NCI-H2196 treated with DMSO at 0.1 percent for 48 hours (cell line): ENCODE results near the gene A1BG.
A peak's percentile ranks its signal among the peaks of the same experiment; 100 is the strongest.
"Not testable (repeated sequence)": the region's sequence is repeated elsewhere in the genome, so short reads cannot be mapped to it uniquely, and the experiment has no call there.

Experiments
- DNase-seq: peaks from one replicate; lab custom pipeline; 2025; ENCODE audit not compliant: unreplicated experiment; lab: John Stamatoyannopoulos, UW

The A1BG gene

GRCh38 chr19:58336820-58337219 lies 16.5 kb downstream of the A1BG start:
- DNase-seq, result no peak

DNA sequence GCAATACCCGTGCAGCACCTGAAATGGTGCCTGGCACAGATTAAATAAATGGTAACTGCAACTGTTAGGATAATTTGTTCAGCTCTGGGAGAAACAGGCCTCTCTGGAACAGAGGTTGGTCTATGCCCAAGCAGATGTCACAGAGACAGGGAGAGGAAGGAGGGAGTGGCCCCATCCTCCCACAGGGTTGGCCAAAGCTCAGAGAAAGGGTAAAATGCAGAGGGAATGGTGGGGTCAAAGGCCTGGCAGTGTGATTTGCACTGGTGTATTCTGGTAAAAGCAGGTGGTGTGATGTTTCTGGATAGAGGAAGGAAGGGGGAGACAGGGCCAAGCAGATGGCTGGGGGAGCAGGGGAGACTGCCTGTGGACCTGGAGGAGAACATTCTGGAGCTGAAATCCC lies 17.1 kb downstream of the A1BG start:
- DNase-seq, result no peak

DNA sequence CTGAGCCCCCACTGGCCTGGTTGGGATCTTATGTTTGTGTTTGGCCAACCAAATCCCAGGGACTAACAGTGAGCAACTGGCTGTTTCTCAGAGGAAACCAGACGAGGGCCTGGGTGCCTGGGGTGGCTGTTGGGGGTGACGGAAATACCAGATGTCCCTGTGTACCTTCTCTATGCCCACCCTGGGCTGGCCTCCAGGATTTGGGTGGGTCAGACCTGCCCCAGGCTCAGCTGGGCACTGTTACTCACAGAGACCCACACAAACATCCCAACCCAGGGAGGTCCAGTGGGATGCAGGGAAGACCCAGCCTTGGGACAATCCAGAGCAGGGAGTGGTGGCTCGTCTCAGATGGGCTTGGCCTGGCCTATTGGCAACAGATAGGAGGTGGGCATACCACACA lies 17.7 kb downstream of the A1BG start:
- no peak for DNase-seq

DNA sequence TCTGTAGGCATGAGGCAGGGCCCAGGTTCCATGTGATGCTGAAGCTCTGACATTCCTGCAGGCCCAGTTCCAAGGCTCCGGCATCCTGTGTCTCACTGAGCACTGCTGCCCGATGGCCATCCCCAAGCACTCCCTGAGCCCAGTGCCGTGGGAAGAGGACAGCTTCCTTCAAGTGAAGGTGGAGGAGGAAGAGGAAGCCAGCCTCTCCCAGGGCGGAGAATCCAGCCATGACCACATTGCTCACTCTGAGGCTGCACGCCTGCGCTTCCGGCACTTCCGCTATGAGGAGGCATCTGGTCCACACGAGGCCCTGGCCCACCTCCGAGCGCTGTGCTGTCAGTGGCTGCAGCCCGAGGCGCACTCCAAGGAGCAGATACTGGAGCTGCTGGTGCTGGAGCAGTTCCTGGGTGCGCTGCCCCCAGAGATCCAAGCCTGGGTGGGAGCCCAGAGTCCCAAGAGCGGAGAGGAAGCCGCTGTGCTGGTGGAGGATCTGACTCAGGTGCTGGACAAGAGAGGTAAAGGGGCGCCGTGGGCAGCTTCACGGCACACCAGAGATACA lies 18.5 kb downstream of the A1BG start:
- DNase-seq, result no peak

DNA sequence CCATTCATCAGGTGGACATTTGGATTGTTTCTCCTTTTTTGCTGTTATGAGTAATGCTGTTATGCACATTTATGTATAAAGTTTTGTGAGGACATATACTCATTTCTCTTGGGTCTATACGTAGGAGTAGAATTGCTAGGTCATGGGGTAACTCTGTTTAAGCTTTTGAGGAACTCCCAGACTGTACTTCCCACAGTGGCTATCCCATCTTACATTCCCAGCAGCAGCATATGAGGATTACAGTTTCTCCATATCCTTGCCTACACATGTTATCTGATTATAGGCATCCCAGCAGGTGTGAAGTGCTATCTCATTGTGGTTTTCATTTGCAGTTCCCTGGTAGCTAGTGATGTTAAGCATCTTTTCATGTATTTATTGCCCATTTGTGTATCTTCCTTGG lies 20.6 kb downstream of the A1BG start:
- no peak for DNase-seq

DNA sequence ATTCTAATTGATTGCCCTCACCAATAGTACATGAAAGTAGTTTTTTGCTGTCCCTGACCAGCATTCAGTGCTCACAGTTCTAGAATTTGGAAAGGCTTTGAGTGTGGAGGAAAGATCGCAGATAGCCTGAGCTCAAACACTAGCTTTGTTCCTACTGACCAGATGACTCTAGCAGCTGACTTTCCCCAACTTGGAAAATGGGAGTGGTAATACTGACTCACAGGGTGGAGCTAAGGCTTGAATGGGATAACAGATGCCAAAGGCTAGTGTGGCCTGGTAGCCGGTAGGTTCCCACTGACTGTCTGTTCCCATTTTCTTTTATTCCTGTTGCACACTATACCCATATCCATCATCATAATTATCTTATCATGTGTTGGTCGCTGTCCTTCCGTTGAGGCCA lies 22.8 kb downstream of the A1BG start:
- no peak for DNase-seq

DNA sequence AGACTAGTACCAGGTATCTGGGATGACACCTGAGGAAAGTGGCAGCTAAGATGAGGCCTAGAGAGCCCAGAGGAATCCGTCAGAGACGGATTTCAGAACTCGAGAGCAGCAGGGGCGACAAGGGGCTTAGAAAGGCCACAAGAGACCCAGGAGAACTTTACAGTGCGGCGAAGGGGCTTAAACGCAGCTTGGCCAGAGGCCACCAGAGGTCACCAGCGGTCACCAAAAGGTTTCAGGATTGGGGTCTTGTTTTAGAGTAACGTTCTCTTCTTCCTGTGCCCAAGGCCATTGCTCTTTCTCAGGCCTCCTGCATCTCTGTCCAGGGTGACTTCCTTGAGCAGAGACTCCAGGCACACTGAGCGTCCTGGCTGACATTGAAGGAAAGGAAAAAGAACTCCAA lies 24.3 kb downstream of the A1BG start:
- DNase-seq, result no peak

DNA sequence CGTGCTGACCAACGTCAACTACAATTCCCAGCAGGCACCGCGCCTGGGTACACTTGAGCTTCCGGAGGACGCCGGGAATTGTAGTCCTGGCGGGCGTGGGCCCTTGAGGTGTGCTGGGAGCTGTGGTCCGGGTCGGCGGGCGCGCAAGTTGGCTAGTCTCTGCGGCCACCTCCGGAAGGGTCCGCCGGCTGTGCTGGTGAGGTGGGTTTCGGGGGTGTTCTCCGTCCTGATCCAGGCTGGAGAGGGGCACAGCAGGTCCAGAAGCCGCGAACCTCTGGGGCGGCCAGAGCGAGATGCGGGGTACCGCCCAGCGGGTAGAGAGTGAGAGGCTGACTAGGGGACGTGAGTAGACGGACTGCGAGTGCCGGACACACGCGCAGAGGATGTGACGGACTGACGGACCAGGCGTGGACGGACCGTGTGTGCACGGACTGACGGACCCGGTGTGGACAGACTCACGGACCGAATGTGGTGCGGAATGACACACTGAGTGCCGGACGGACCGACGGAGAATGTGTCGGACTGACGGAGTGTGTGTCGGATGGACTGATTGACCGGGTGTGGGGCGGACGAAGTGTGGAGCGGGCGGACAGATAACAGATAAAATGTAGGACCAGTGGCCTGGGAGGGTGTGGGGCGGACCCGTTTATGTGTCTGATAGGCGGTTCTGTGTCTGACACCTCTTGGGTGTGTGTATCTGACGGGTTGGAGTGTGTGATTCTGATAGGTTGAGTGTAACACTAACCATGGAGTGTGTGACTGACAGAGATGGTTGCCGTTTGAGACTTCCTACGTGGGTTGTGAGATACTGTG lies 26.2 kb downstream of the A1BG start, which contains the start of gene ZSCAN22:
TSS of gene ZSCAN22 (plus strand) at position 81 of the 813 bp plus-strand sequence. CDS start 7,809 bp downstream, outside the sequence.
- DNase-seq, result peak; percentile 86

- DNase-seq, result no peak
These were observed 26.8 kb downstream of the A1BG start for GRCh38 chr19:58326501-58326913.

DNA sequence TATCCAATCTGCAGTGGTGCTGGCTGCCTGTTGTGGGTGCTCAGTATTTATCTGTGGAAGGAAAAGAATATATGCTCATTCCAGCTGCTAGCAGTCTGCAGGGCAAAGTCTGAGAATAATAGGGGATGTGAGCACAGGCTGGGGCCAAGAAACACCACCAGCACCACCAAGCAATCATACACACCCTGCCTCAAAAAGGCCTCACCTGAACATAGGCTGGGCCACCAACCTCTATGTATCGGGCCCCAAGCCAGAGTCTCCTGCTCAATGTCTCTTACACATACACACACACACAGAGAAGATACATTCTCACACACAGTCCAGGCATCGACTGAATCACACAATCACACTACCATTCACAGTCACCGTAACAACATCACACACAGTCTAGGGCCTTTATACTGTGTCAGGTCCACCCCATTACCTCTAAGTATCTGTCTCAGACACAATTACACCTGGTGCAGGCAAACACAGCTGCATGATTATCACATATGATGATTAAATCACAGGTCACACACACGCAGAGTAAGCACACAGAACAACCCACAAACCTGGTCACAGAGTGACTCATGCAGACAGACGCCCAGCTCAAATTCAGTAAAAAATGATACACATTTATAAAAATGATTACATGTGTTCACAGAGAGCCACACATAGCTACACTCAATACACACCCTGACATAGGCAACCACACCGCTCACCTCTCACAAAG lies 27.8 kb downstream of the A1BG start:
- no peak for DNase-seq

DNA sequence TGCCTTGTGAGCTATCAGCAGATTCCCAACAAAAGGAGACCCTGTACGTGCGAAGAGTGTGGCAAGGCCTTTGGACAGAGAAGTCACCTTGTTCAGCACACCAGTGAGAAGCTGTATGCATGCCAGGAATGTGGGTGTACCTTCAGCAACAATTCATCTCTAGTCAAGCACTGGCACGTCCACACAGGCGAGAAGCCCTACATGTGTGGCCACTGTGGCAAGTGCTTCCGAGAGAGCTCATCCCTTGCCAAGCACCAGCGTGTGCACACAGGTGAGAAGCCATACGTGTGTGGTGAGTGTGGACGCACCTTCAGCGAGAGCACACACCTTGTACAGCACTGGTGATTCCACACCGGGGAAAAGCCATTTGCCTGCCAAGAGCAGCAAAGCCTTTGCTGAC lies 34.1 kb downstream of the A1BG start:
- no peak for DNase-seq

DNA sequence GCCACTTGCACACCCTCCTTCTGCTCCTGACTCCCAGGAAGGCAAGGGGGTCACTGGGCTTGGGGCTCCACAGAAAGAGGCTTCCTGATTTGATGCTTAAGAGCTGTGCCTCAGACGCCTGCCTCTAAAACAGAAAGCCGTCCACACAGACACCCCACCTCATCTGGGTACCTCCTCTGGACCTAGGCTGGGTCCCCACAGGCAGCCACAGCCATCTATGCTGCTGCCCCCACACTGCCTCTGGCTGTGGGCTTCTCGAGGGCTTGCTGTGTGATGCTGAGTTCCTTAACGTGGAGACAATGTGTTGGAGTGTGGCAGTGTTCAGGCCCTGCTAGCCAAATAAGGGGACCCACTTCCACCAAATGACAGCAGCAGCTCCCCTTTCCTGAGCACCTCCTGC lies 35.0 kb downstream of the A1BG start:
- no peak for DNase-seq

DNA sequence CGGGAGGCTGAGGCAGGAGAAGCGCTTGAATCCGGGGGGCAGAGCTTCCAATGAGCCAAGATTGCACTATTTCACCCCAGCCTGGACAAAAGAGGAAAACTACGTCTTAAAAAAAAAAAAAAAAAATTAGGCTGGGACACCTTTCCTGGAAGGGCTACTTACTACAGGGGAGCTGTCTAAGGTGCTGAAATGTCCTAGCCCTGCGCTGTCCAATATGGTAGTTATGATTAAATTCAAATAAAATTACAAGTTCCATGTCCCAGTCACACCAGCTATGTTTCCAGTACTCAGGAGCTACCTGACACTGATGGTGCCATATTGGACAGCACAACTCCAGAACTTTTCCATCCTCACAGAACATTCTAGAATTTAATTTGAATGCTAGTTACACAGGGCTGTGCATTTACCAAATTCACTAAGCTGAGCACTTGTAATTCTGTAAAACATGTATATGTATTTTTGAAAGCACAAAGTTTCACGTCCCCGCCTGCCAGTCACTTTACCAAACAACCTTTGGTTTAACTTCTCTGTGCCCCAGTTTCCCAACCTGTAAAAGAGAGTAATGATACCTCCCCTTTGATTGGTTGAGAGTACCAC lies 35.7 kb downstream of the A1BG start:
- DNase-seq, result no peak

GRCh38 chr19:58315580-58315979 lies 37.7 kb downstream of the A1BG start:
- no peak for DNase-seq

DNA sequence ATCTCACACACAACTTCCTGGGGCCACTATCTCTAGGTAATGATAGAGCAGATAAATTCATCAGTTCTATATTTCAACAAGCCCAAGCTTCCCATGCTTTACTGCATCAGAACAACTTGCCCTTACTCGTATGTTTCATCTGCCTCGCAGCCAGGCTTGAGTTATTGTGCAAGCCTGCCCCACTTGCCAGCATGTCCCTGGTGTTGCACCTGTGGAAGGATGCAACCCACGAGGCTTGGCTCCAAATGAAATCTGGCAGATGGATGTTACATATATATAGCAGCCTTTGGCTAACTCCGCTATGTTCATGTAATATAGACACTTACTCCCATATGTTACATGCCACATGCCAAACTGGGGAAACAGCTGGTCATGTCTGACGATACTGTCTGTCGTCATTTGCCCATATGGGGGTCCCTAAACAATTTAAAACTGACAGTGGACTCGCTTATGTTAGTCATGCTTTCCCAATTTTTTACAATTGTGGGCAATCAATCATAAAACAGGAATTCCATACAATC lies 41.9 kb downstream of the A1BG start:
- no peak for DNase-seq

DNA sequence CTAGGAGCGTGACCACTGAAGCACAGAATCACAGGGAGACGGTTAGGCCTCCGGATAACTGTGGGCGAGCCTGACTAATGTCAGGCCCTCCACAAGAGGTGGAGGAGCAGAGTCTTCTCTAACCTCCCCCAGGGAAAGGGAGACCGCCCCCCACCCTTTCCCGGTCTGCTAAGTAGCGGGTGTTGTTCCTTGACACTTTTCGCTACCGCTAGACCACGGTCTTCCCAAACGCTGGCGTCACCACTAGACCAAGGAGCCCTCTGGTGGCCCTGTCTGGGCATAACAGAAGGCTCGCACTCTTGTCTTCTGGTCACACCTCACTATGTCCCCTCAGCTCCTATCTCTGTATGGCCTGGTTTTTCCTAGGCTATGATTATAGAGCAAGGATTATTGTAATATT lies 42.6 kb downstream of the A1BG start:
- DNase-seq, result not testable (repeated sequence)

- DNase-seq, result no peak
These were observed 45.6 kb downstream of the A1BG start for GRCh38 chr19:58307736-58308135.

DNA sequence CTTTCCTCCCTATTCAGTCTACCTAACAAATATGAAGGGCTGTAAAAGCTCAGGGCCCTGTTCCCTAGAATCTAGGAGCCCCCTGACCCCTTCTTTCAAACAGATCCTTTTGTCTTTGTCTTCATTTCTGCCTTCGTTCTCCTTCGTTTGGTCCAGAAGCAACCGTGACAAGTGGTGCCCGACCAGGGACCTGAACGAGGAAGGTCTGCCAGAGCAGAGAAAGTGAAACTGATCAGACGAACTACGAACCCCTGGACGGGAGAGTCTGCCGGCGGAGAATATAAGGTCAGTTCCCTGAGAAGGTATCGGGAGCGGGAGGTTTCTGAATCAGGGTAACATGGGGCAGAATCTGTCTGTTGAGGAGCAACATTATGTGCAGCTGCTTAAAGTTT lies 47.4 kb downstream of the A1BG start:
- no peak for DNase-seq

DNA sequence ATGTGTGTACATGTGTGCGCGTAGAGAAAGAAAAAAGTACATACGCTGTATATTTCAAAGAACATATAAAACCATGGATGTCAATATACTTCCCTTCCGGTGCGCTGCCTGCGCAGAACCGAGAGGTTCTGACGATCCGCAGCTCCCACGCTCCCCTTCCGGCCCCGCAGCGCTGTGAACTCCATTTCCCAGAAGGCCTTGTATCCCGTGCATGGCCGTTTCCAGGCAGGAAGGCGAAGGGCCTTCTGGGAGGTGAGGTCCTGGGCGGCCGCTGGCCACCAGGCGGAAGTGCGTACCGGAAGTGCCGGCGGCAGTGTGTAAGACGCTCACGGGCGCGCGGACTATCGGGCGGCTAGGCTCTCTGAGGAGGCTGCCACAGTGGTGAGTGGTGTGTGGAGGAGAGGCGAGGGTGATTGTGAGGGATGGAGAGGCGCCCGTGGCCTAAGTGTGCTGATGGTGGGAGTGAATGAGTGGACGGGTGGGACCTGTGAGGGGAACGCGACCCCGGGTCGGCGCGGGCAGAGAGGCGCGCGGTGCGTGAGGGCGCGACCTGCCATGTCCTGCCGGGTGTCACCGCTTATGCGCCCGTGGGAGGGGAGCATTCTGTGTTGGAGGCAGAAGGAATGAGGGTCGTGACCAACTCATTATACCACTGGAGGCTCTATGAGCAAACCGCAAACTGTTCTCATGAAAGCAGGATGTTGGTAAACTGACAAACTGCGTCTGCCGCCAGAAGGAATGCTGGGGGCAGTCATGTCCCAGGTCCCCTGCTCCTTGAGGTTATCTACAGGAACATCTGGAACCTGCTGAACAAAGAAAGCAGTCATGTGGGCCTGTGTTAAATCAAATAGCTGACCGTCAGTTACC lies 48.0 kb downstream of the A1BG start, which contains the start of gene ERVK3-1:
TSS of gene ERVK3-1 (plus strand) at position 313 of the 867 bp plus-strand sequence. CDS start 6,792 bp downstream, outside the sequence.
- peak; percentile 95 for DNase-seq

GRCh38 chr19:58304748-58305064 lies 48.6 kb downstream of the A1BG start:
- DNase-seq, result no peak

DNA sequence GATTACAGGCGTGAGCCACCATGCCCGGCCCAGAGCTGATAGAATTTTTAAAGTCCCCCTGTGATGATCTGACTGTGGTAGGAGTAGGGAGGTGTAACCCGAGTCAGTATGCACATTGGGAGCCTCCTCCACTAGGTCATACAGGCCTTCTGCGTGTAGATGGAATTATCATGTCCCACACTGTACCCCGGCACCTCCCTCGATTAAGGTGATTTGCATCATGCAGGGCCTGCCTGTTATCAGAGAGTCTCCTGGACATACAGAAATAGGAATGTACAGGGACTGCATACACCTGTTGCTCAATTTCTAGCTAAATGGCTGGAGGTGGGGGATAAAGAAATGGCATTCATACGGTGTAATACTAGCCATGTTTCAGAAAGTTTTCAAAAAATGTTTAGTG lies 49.0 kb downstream of the A1BG start:
- DNase-seq, result no peak
